ENCODE data around the gene TTC1. TPM values are rescaled to one million over a fixed set of nuclear protein-coding genes. Genes with fewer than 3 reads are reported as not detected.
"Not testable (repeated sequence)": the region's sequence is repeated elsewhere in the genome, so short reads cannot be mapped to it uniquely, and the experiment has no call there.

TTC1 gene
- total RNA-seq, 1 donor from 2014 or later: 56.7 TPM

- DNase-seq: no peak
Observed at GRCh38 chr5:160001457-160001856, 7.5 kb upstream of the TTC1 start.

GRCh38 chr5:160007514-160007913 lies 1.4 kb upstream of the TTC1 start:
- DNase-seq: no peak

GRCh38 chr5:160008529-160008876 lies 436 bp upstream of the TTC1 start:
- not testable (repeated sequence) for DNase-seq

- no peak for DNase-seq
Observed at GRCh38 chr5:160009591-160009989, 651 bp downstream of the TTC1 start.

GRCh38 chr5:160011471-160011870 lies 2.5 kb downstream of the TTC1 start:
- no peak for DNase-seq

GRCh38 chr5:160014197-160014596 lies 5.3 kb downstream of the TTC1 start:
- DNase-seq: not testable (repeated sequence)

- no peak for DNase-seq
Observed at GRCh38 chr5:160018945-160019625, 10.1 kb downstream of the TTC1 start.

GRCh38 chr5:160020266-160020770 lies 11.4 kb downstream of the TTC1 start:
- DNase-seq: peak; percentile 49

- peak; percentile 72 for DNase-seq
Observed at GRCh38 chr5:160020964-160021363, 12.0 kb downstream of the TTC1 start.

- peak; percentile 86 for DNase-seq
Observed at GRCh38 chr5:160021831-160022446, 13.0 kb downstream of the TTC1 start.

- no peak for DNase-seq
Observed at GRCh38 chr5:160023007-160023907, 14.3 kb downstream of the TTC1 start.

- no peak for DNase-seq
Observed at GRCh38 chr5:160023908-160024630, 15.1 kb downstream of the TTC1 start.

GRCh38 chr5:160029004-160029403 lies 20.1 kb downstream of the TTC1 start:
- DNase-seq: no peak

- DNase-seq: no peak
Observed at GRCh38 chr5:160029540-160030139, 20.7 kb downstream of the TTC1 start.

GRCh38 chr5:160030631-160031377 lies 21.9 kb downstream of the TTC1 start:
- no peak for DNase-seq

GRCh38 chr5:160033546-160034252 lies 24.8 kb downstream of the TTC1 start:
- peak; percentile 56 for DNase-seq

- DNase-seq: no peak
Observed at GRCh38 chr5:160036243-160036642, 27.3 kb downstream of the TTC1 start.

- DNase-seq: no peak
Observed at GRCh38 chr5:160036884-160037283, 27.9 kb downstream of the TTC1 start.

GRCh38 chr5:160039810-160040470 lies 31.0 kb downstream of the TTC1 start:
- no peak for DNase-seq

GRCh38 chr5:160040471-160040835 lies 31.5 kb downstream of the TTC1 start:
- DNase-seq: no peak
